GM18507 (cell line): ENCODE data around the gene OBSCN.

Experiments used
- DNase-seq: peaks from one replicate; pipeline ENCODE4 v3.0.0; 2011; ENCODE audit warnings: low read depth; ENCODE audit not compliant: insufficient read length; ENCODE audit errors: extremely low spot score
- FAIRE-seq: peaks from 2 replicates; lab custom pipeline; 2011; peaks lifted over from hg19 to GRCh38; lab: Jason Lieb, UNC

Gene OBSCN

GRCh38 chr1:228207851-228208821 lies at the start of gene OBSCN:
Gene OBSCN, plus strand, starts transcription at chr1:228208044. Its CDS starts 3,740 bp downstream, at chr1:228211784.
- FAIRE-seq = no peak
- no peak for DNase-seq

DNA sequence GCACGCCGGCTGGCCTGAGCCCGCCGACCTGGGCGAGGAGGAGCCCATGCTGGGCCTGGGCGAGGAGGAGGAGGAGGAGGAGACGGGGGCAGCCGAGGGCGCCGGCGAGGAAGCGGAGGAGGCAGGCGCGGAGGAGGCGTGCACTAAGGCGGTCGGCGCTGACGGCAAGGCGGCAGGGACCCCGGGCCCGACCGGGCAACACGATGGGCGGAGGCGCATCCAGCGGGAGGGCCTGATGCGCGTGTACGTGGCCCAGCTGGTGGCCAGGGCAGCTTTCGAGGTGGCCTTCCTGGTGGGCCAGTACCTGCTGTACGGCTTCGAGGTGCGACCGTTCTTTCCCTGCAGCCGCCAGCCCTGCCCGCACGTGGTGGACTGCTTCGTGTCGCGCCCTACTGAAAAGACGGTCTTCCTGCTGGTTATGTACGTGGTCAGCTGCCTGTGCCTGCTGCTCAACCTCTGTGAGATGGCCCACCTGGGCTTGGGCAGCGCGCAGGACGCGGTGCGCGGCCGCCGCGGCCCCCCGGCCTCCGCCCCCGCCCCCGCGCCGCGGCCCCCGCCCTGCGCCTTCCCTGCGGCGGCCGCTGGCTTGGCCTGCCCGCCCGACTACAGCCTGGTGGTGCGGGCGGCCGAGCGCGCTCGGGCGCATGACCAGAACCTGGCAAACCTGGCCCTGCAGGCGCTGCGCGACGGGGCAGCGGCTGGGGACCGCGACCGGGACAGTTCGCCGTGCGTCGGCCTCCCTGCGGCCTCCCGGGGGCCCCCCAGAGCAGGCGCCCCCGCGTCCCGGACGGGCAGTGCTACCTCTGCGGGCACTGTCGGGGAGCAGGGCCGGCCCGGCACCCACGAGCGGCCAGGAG lies 49.5 kb upstream of the OBSCN start:
- FAIRE-seq = no peak
- DNase-seq = no peak

- FAIRE-seq = no peak
- no peak for DNase-seq
These were observed 48.7 kb upstream of the OBSCN start for GRCh38 chr1:228159008-228159665.

DNA sequence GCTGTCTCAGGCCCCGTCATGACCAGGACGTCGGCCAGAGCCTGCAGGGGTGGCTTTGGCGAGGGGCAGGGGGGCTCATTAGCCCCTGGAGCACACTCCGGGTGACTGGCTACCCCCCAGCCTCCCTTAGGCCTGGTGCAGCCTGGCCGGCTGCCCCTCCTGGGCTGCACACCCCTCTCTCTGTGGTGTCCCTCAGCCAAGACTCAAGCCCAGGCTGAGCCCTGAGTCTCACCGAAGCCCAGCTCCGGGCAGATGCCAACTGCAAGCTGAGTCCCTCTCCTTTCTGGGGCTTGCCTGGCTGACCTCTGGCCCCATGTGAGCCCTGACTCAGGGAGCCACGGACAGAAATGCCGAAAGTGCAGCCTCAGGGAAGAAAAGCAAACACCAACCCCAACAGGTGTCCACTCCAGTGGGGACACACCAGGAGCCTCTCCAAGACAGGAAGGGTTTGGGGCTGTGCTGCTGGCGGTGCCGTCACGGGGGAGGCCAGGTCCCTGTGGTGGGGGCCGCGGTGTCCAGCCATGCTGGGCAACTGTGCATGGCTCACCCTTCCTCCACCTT lies 47.6 kb upstream of the OBSCN start:
- DNase-seq (no peak), FAIRE-seq (no peak)

- FAIRE-seq (no peak), DNase-seq (no peak)
These were observed 46.5 kb upstream of the OBSCN start for GRCh38 chr1:228161362-228161761.

DNA sequence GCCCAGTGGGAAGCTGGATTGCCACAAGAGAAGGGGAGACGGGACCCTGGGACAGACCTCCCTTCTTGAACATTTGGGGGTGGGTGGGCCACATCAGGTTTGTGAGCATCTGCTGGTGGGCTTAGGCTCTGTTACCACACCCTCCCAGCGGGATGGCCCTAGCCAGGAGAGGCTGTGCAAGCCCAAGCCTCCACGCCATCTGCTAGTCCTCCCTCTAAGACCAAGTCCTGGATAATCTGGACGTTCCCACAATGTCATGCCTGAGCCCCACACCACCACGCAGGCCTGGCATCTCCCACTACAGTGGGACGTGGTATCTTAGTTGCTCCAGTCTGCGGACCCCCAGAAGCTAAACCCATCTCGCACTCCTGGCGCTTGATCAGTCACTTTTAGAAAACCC lies 46.0 kb upstream of the OBSCN start:
- no peak for FAIRE-seq
- DNase-seq = no peak

- FAIRE-seq (no peak), DNase-seq (no peak)
These were observed 45.4 kb upstream of the OBSCN start for GRCh38 chr1:228162286-228163006.

GRCh38 chr1:228163007-228163753 lies 44.7 kb upstream of the OBSCN start:
- no peak for FAIRE-seq
- no peak for DNase-seq

- FAIRE-seq = no peak
- DNase-seq = no peak
These were observed 43.9 kb upstream of the OBSCN start for GRCh38 chr1:228163776-228164519.

GRCh38 chr1:228164561-228165371 lies 43.1 kb upstream of the OBSCN start:
- DNase-seq = no peak
- FAIRE-seq = no peak

- peak; percentile 96 for FAIRE-seq
- peak; percentile 99 for DNase-seq
These were observed 42.3 kb upstream of the OBSCN start, which contains the start of gene IBA57 for GRCh38 chr1:228165372-228166169. Gene IBA57, plus strand, starts transcription at chr1:228165804. Its CDS starts 13 bp downstream, at chr1:228165817.

- DNase-seq = peak; percentile 28
- peak; percentile 53 for FAIRE-seq
These were observed 41.5 kb upstream of the OBSCN start for GRCh38 chr1:228166170-228166936.

DNA sequence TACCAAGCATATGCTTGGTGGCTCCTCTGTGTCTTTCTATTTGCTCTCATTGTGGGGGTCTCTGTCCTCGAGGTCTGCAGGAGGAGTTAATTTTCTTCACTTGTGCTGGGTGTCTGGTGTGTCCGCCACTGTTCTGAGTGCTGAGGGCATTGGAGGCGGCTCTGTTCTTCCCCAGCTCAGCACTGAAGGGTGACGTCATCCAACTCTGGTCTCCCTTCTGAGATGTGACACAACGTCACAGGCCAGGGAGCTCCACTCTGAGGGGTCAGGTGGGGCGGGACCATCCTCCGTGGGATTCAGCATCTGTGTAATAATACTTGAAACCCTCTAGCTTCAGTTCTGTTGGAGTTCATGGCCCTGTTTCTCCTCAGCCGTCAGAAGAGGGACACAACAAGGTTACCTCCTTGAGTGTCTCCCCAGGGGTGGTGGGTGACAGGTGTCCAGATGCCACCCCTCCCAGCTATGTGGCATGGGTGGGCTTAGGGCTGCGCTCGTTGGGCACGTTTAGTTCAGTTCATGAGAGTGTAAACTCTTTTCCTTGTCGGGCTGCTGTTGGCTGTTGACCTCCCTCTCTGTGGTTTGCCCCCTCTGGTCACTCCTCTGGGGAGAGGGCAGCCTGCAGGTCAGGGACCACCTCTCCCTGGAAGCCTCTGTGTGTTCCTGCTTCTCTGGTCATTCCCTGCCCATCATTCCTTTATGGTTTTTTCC lies 39.1 kb upstream of the OBSCN start:
- no peak for DNase-seq
- FAIRE-seq = no peak

DNA sequence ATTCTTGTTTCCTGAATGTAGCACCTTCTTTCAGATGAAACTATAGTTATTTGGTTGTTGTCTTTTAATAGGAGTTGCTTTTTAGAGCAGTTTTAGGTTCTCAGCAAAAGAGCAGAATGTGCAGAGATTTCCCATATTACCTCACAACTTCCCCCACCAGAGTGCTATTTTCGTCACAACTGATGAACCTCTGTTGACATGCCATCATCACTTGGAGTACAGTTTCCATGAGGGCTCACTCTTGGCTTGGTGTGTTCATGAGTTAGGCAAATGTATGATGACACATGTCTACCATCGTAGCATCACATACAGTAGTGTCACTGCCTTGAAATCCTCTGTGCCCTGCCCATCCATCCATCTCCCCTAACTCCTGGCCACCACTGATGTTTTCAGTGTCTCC lies 38.5 kb upstream of the OBSCN start:
- DNase-seq (no peak), FAIRE-seq (no peak)

DNA sequence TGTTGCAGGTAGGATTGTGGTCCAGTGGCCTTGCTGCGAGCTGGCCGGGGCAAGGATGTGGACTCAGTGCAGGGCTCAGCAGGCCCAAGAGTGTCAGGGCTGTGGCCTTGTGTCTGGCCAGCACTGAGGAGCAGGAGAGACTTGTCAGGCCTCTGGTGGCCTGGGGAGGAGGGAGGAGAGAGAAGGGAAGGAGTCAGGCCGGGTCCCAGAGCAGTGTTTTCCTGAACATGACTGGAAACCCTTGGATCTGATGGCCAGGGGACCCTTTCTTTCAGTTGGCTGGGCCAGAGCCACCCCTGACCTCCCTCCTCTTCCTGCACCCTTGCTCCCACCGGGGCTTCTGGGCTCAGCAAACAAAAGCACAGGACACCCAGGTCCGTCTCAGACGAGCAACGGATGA lies 37.2 kb upstream of the OBSCN start:
- no peak for DNase-seq
- no peak for FAIRE-seq
